Panc1 (cell line): ENCODE data around the gene SFRP5. TPM values are rescaled to one million over a fixed set of nuclear protein-coding genes. Genes with fewer than 3 reads are reported as not detected.

Experiments used
- ATAC-seq: fragments of 200-7000 bp; cut with Tn5 transposase; 2 replicates; pipeline ENCODE4 v1.9.1; 2020; ENCODE audit warnings: mild to moderate bottlenecking, moderate library complexity
- BruUV-seq: library from RNA; stranded (reverse); fragments of 400-500 nt; replicated peaks from 2 replicates; lab custom pipeline; 2021; lab: Mats Ljungman, UMichigan
- CTCF ChIA-PET: fragments of 300-600 bp; sonication (Branson Sonifier 250); formaldehyde crosslinking; loops from one replicate; lab custom pipeline; 2022; ENCODE audit warnings: antibody characterized with exemption; lab: Charles Lee
- POLR2A ChIA-PET: fragments of 300-600 bp; sonication (Branson Sonifier 250); formaldehyde crosslinking; loops from one replicate; lab custom pipeline; 2022; ENCODE audit warnings: antibody characterized with exemption; lab: Charles Lee
- DNase-seq: peaks from one replicate; pipeline ENCODE4 v3.0.0-alpha.2; 2010; ENCODE audit warnings: low read depth, low spot score
- H3K27ac ChIP-seq: 2 replicates; pipeline ENCODE4 v1.5.1; 2011; ENCODE audit warnings: mild to moderate bottlenecking, low read length, inconsistent platforms
- H3K27me3 ChIP-seq: fragments of 200-500 bp; sonication (Bioruptor generic); 2 replicates; pipeline ENCODE4 v1.6.0; 2014; ENCODE audit warnings: low read length, inconsistent platforms; ENCODE audit not compliant: control insufficient read depth, insufficient read depth
- H3K36me3 ChIP-seq: fragments of 200-500 bp; sonication (Bioruptor generic); 2 replicates; pipeline ENCODE4 v1.5.1; 2014; ENCODE audit warnings: inconsistent platforms, mild to moderate bottlenecking, low read length, moderate library complexity; ENCODE audit not compliant: control insufficient read depth, insufficient read depth
- H3K4me1 ChIP-seq: 2 replicates; pipeline ENCODE4 v1.5.1; 2011; ENCODE audit warnings: inconsistent platforms, mild to moderate bottlenecking, low read length, moderate library complexity; ENCODE audit not compliant: control insufficient read depth, insufficient read depth
- H3K4me3 ChIP-seq, 2 experiments: 2 replicates each; pipeline ENCODE4 v1.5.1; 2011 to 2012; ENCODE audit warnings: low read depth in 2 of 2, low read length in 2 of 2, mild to moderate bottlenecking in 2 of 2, inconsistent platforms in 1 of 2, moderate library complexity in 1 of 2
- H3K9me3 ChIP-seq: fragments of 200-500 bp; sonication (Bioruptor generic); 2 replicates; pipeline ENCODE4 v1.5.1; 2014; ENCODE audit warnings: low read depth, mild to moderate bottlenecking, inconsistent platforms, low read length, moderate library complexity; ENCODE audit not compliant: control insufficient read depth, insufficient read depth
- CTCF ChIP-seq: fragments of 450-650 bp; IDR thresholded peaks from 2 replicates; pipeline ENCODE4 v1.5.1; 2017; ENCODE audit warnings: mild to moderate bottlenecking
- POLR2AphosphoS5 ChIP-seq: IDR thresholded peaks from 2 replicates; pipeline ENCODE4 v1.6.1; 2012; ENCODE audit warnings: mild to moderate bottlenecking, low read depth, low read length, moderate library complexity
- REST ChIP-seq, 2 experiments: IDR thresholded peaks; 2 replicates each; pipeline ENCODE4 v1.6.1; 2011 to 2012; ENCODE audit warnings: low read depth in 2 of 2, control low read depth in 1 of 2, low read length in 1 of 2, mild to moderate bottlenecking in 1 of 2, moderate library complexity in 1 of 2; ENCODE audit not compliant: insufficient read depth in 1 of 2
- SIN3A ChIP-seq: IDR thresholded peaks from 2 replicates; pipeline ENCODE4 v1.6.1; 2012; ENCODE audit warnings: low read depth, mild to moderate bottlenecking, low read length, moderate library complexity, borderline replicate concordance; ENCODE audit not compliant: insufficient read depth
- TCF7L2 ChIP-seq: IDR thresholded peaks from 2 replicates; pipeline ENCODE4 v1.6.1; 2011; ENCODE audit warnings: mild to moderate bottlenecking, low read depth, low read length, inconsistent platforms
- in situ Hi-C: cut with HindIII; loops from 2 replicates; pipeline ENCODE4 v1.10.0; 2016; ENCODE audit warnings: low sequenced_read_pairs, low pct_unique_long_range_greater_than_20kb
- intact Hi-C: fragments of 100-400 bp; cut with micrococcal nuclease; formaldehyde crosslinking; loops from one replicate; pipeline ENCODE4 v1.10.0; 2022; ENCODE audit not compliant: unreplicated experiment
- total RNA-seq: library from RNA; stranded (reverse); gene quantifications from one replicate; pipeline ENCODE4 v1.2.1, GENCODE V29; 2021; ENCODE audit not compliant: unreplicated experiment

The SFRP5 gene
- total RNA-seq, 1 experiment from 2014 or later = 0.64 TPM

- Histone ChIP-seq H3K4me1 (peaks cover 4% of the 10 kb centered on the region; the same call in 1 of the 2 replicates), H3K27me3 (no peaks in the 10 kb centered on the region), H3K27ac (peak overlapping the region; percentile 92), H3K9me3 (no peaks in the 10 kb centered on the region; the same call in 1 of the 2 replicates), H3K4me3 (peak overlapping the region; percentile 70 to 87), H3K36me3 (peaks cover 15% of the 10 kb centered on the region)
- ChIA-PET CTCF (no interaction called here), POLR2A (no interaction called here)
- no TSS peak for BruUV-seq
- in situ Hi-C loops = no loop called here
- no peak for TF ChIP-seq SIN3A
- TF ChIP-seq POLR2AphosphoS5 = no peak
- intact Hi-C loops = no loop called here
- DNase-seq (no peak), ATAC-seq (no peak; the same call in 1 of the 2 replicates)
These were observed 34.0 kb downstream of the SFRP5 start for GRCh38 chr10:97737770-97738265.

GRCh38 chr10:97736902-97737769 is 34.7 kb downstream of the SFRP5 start, which contains the start of gene ZFYVE27:
TSS of gene ZFYVE27 (plus strand) at chr10:97737128. CDS start at chr10:97738478, 1,350 bp downstream.
- no TSS peak for BruUV-seq
- CTCF ChIA-PET = interaction anchor here (1.1 kb wide), 1 partner anchor 28 kb away, joined by 3 read pairs; no protein-coding TSS in a partner anchor
- H3K36me3 ChIP-seq = peaks cover 15% of the 10 kb centered on the region
- 0 out of 2 replicates have a peak, but pooled peaks have one; percentile 94 for TF ChIP-seq SIN3A
- peak; percentile 94 for TF ChIP-seq POLR2AphosphoS5
- TF ChIP-seq TCF7L2 = no peak
- TF ChIP-seq REST (IDR thresholded peaks at IDR 0.05; ENCODE audit: insufficient read depth in 1 of 2, low read depth in 2 of 2, low read length in 1 of 2) = 0 out of 4 replicates have a peak, but pooled peaks of 1 of the 2 experiments have one; percentile 25
- H3K4me1 ChIP-seq = peaks cover 4% of the 10 kb centered on the region; the same call in 1 of the 2 replicates
- no peaks in the 10 kb centered on the region for H3K27me3 ChIP-seq
- H3K9me3 ChIP-seq = no peaks in the 10 kb centered on the region; the same call in 1 of the 2 replicates
- intact Hi-C loops = no loop called here
- ATAC-seq (peak; percentile 95), DNase-seq (peak; percentile 80)
- in situ Hi-C loops = no loop called here
- POLR2A ChIA-PET = interaction anchor here (0.6 to 1.2 kb wide), 6 partner anchors 13 to 392 kb away, joined by 3 to 8 read pairs (median 3); no protein-coding TSS in a partner anchor
- peak within 1 kb of the TSS; percentile 70 to 87 for H3K4me3 ChIP-seq
- peak within 1 kb of the TSS; percentile 92 for H3K27ac ChIP-seq

GRCh38 chr10:97736403-97736901 is 35.3 kb downstream of the SFRP5 start:
- POLR2A ChIA-PET = interaction anchor here (0.6 to 1.2 kb wide), 6 partner anchors 13 to 392 kb away, joined by 3 to 8 read pairs (median 3); no protein-coding TSS in a partner anchor
- TF ChIP-seq SIN3A = no peak
- no peak for TF ChIP-seq REST (IDR thresholded peaks at IDR 0.05; ENCODE audit: insufficient read depth in 1 of 2, low read depth in 2 of 2, low read length in 1 of 2)
- TF ChIP-seq CTCF = no peak
- in situ Hi-C loops = no loop called here
- intact Hi-C loops = no loop called here
- CTCF ChIA-PET = interaction anchor here (0.8 to 1.1 kb wide), 4 partner anchors 8 to 35 kb away, joined by 3 to 5 read pairs (median 3); partner anchors contain the start of gene MARVELD1
- ATAC-seq = peak; percentile 54
- peak overlapping the region; percentile 70 to 87 for H3K4me3 ChIP-seq
- no peak for DNase-seq
- no TSS peak for BruUV-seq
- peaks cover 15% of the 10 kb centered on the region for H3K36me3 ChIP-seq
- peaks cover 4% of the 10 kb centered on the region; the same call in 1 of the 2 replicates for H3K4me1 ChIP-seq
- peak overlapping the region; percentile 92 for H3K27ac ChIP-seq
- H3K27me3 ChIP-seq = no peaks in the 10 kb centered on the region
- H3K9me3 ChIP-seq = no peaks in the 10 kb centered on the region; the same call in 1 of the 2 replicates
